Progenitor cell of endocrine pancreas (in vitro differentiated cells): ENCODE results near the gene CTXND1. TPM values are rescaled to one million over a fixed set of nuclear protein-coding genes. Genes with fewer than 3 reads are reported as not detected.

Experiments used
- DNase-seq: peaks from one replicate; pipeline ENCODE4 v3.0.0; 2021; ENCODE audit warnings: low spot score; ENCODE audit not compliant: unreplicated experiment
- H3K27ac Mint-ChIP-seq: 2 replicates; pipeline ENCODE4 v1.8.0; 2021; ENCODE audit warnings: mild to moderate bottlenecking, moderate library complexity, mixed read lengths
- H3K27me3 Mint-ChIP-seq: 2 replicates; pipeline ENCODE4 v1.8.0; 2021; ENCODE audit warnings: mixed read lengths
- H3K36me3 Mint-ChIP-seq: 2 replicates; pipeline ENCODE4 v1.8.0; 2022; ENCODE audit warnings: mixed read lengths; ENCODE audit not compliant: insufficient read depth
- H3K4me1 Mint-ChIP-seq: 2 replicates; pipeline ENCODE4 v1.8.0; 2021; ENCODE audit warnings: low read depth, mixed read lengths
- H3K4me3 Mint-ChIP-seq: 2 replicates; pipeline ENCODE4 v1.8.0; 2021; ENCODE audit warnings: low read depth, mild to moderate bottlenecking, moderate library complexity, mixed read lengths
- H3K9me3 Mint-ChIP-seq: 2 replicates; pipeline ENCODE4 v1.8.0; 2021; ENCODE audit warnings: low read depth, mixed read lengths
- CTCF ChIP-seq: fragments of 200-600 bp; sonication (generic); IDR thresholded peaks from one replicate; pipeline ENCODE4 v1.5.0; 2021; ENCODE audit warnings: antibody characterized with exemption, mild to moderate bottlenecking; ENCODE audit not compliant: unreplicated experiment
- total RNA-seq: library from RNA; stranded (reverse); gene quantifications from 2 replicates; pipeline ENCODE4 v1.2.1, GENCODE V29; 2021

The CTXND1 gene
- total RNA-seq, 1 donor from 2014 or later, result 1.1 TPM

DNA sequence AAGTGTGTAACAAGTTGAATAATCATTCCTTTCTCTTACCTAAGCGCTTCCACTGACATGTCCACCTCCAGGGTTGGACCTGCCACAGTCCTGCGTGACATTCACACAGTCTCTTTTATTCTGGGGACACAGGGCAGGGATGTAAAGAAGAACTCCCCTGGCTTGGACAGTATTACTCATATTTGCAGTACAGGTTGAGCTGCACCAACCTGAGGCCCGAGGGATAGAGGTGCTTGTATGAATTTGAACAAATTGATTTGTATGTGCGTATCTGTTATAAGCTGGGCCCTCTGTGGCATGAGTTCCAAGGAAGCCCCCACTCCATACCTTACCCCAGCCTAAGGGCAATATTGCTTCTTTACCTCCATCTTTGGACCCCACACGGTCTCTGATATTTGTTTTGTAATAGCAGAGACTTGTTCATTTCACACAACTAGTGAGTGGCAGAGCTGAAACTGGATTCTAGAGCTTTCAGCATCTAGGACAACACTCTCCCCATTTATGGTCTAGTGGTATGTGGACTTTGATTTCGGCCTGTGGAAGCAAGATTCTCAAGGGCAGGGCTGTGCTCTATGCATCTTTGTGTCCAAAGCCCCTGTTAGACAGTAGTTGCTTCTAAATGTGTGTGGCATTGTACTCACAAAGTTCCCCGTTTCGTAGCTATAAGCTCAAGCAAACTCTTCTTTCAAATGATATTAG lies 60.0 kb downstream of the CTXND1 start:
- no peak overlapping the region for H3K4me3 Mint-ChIP-seq
- no peak for TF ChIP-seq CTCF
- no peaks in the 10 kb centered on the region for H3K9me3 Mint-ChIP-seq
- H3K27ac Mint-ChIP-seq, result no peak overlapping the region
- H3K36me3 Mint-ChIP-seq, result peaks cover 5% of the 10 kb centered on the region
- no peaks in the 10 kb centered on the region for H3K27me3 Mint-ChIP-seq
- peaks cover 6% of the 10 kb centered on the region for H3K4me1 Mint-ChIP-seq
- DNase-seq, result no peak

DNA sequence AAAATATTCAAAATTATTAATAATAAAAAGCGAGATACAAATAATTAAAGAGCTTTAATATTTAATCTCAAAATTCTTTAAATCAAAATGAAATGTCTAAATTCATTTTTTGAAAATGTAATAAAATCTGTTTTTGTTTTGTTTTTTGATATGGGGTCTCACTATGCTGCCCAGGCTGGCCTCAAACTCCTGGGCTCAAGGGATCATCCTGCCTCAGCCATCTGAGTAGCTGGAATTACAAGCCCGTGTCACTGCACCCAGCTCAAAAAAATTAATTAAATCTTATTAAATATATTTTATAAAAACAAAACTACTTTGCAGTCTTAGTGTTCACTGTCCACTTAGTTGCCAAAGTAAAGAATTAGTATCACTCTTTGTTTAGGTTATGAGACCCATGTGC lies 60.8 kb downstream of the CTXND1 start:
- H3K27ac Mint-ChIP-seq, result no peak overlapping the region
- H3K4me1 Mint-ChIP-seq, result peaks cover 6% of the 10 kb centered on the region
- no peaks in the 10 kb centered on the region for H3K9me3 Mint-ChIP-seq
- peaks cover 10% of the 10 kb centered on the region for H3K36me3 Mint-ChIP-seq
- no peak for DNase-seq
- TF ChIP-seq CTCF, result no peak
- no peak overlapping the region for H3K4me3 Mint-ChIP-seq
- no peaks in the 10 kb centered on the region for H3K27me3 Mint-ChIP-seq

GRCh38 chr15:80188251-80188650 lies 63.8 kb downstream of the CTXND1 start:
- Mint-ChIP-seq H3K4me1 (peaks cover 4% of the 10 kb centered on the region), H3K36me3 (peaks cover 20% of the 10 kb centered on the region), H3K27ac (no peak overlapping the region), H3K4me3 (no peak overlapping the region), H3K9me3 (no peaks in the 10 kb centered on the region), H3K27me3 (no peaks in the 10 kb centered on the region)
- DNase-seq, result no peak
- no peak for TF ChIP-seq CTCF

DNA sequence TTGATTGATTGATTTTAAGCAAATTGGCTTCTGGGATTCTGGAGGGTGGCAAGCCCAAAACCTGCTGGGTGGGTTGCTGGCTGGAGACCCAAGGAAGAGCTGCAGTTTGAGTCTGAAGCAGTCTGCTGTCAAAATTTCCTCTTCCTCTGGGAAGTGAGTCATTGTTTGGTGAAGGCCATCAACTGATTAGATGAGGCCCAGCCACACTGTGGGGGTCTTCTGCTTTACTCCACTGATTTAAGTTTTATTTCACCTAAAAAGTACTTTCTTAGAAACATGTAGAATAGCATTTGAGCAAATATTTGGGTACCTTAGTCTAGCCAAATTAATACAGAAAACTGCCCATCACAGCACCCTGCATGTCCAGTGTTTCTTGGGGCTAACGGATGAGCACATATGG lies 65.4 kb downstream of the CTXND1 start:
- DNase-seq, result no peak
- H3K27me3 Mint-ChIP-seq, result no peaks in the 10 kb centered on the region
- H3K9me3 Mint-ChIP-seq, result no peaks in the 10 kb centered on the region
- no peaks in the 10 kb centered on the region for H3K4me1 Mint-ChIP-seq
- peaks cover 25% of the 10 kb centered on the region for H3K36me3 Mint-ChIP-seq
- H3K27ac Mint-ChIP-seq, result no peak overlapping the region
- TF ChIP-seq CTCF, result no peak
- no peak overlapping the region for H3K4me3 Mint-ChIP-seq

DNA sequence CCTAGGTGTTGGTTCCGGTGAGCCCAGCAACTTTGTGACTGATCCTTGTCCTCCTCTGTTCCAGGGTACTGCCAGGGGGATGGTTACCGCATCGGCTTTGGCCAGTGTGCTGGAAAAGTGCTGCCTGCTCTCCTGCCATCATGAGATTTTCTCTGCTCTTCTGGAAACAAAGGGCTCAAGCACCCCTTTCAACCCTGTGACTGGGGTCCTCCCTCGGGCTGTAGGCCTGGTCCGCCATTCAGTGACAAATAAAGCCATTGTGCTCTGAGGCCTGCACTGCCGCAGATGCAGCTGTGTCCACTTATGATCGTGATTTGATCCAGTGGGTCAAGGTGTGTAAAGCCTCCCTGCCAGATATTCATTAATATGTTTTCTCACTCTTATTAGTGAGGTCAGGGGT lies 65.9 kb downstream of the CTXND1 start:
- H3K36me3 Mint-ChIP-seq, result peaks cover 25% of the 10 kb centered on the region
- H3K9me3 Mint-ChIP-seq, result no peaks in the 10 kb centered on the region
- no peaks in the 10 kb centered on the region for H3K27me3 Mint-ChIP-seq
- no peak overlapping the region for H3K27ac Mint-ChIP-seq
- no peak for DNase-seq
- TF ChIP-seq CTCF, result no peak
- H3K4me3 Mint-ChIP-seq, result no peak overlapping the region
- no peaks in the 10 kb centered on the region for H3K4me1 Mint-ChIP-seq
